ENCODE measurements around the gene CUX1.

Gene CUX1

DNA sequence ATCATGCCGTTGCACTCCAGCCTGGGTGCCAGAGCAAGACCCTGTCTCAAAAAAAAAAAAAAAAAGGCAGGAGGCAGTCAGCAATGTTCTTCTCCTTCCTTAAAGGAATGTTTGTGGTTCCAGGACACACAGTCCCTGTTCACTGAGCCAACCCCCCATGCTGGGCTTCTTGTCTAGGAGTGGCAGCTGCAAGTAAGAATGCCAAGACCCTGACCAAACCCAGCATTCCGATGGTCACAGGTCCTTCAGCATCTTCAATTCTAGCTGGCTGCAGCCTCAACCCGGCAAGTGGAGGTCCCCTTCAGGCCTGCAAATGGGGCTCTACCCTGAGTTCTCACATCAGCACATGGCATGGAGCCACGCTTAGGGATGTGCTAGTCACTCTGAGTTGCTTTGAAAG lies 38.2 kb upstream of the CUX1 start:
- Histone ChIP-seq H3K36me3 (ENCODE audit: control insufficient read depth, low read length) (no peaks in the 10 kb centered on the region), H3K4me1 (ENCODE audit: control insufficient read depth, low read length) (peaks cover under 1% of the 10 kb centered on the region; the same call in 1 of the 2 replicates), H3K4me2 (ENCODE audit: low read length) (no peak overlapping the region), H3K9me3 (ENCODE audit: control insufficient read depth, insufficient read depth, low read length) (no peaks in the 10 kb centered on the region), H3F3A (ENCODE audit: control insufficient read depth, insufficient read depth) (no peaks in the 10 kb centered on the region), H3K27me3 (ENCODE audit: control insufficient read depth, low read length) (peaks cover 33% of the 10 kb centered on the region), H3K9me2 (replicated peaks; ENCODE audit: control insufficient read depth, low read length) (no peaks in the 10 kb centered on the region), H3K27ac (ENCODE audit: low read depth, low read length) (no peak overlapping the region), H3K4me3 (ENCODE audit: low read length) (no peak overlapping the region), H4K20me1 (ENCODE audit: control insufficient read depth, insufficient read depth, low read depth, low read length) (no peaks in the 10 kb centered on the region), H3K79me2 (ENCODE audit: control insufficient read depth, low read length) (no peaks in the 10 kb centered on the region)
- no peak for TF ChIP-seq CTCF (IDR thresholded peaks at IDR 0.05; ENCODE audit: low read depth, low read length, poor library complexity, severe bottlenecking)
- no peak for TF ChIP-seq EZH2phosphoT487 (IDR thresholded peaks at IDR 0.05; ENCODE audit: borderline replicate concordance, low read length)

DNA sequence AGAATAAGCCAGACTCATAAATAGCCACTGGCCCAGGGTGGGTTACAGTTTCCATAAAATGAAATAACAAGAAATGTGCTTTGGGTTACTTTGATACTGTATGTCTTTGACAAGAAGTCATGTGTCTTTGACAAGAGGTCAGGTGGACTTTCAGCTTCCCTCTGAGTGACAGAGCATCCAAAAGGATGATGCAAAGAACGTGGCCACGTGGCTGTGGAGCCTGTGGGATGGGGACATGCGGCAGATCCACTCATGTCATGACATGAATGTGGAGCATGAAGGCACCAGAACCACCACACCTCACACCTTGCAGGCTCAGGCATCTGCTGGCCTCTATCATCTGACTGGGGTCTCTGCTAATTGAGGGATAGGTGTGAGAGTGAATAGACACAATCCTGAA lies 37.1 kb upstream of the CUX1 start:
- Histone ChIP-seq H3K9me2 (replicated peaks; ENCODE audit: control insufficient read depth, low read length) (no peaks in the 10 kb centered on the region), H3K79me2 (ENCODE audit: control insufficient read depth, low read length) (no peaks in the 10 kb centered on the region), H3K9me3 (ENCODE audit: control insufficient read depth, insufficient read depth, low read length) (no peaks in the 10 kb centered on the region), H3K4me3 (ENCODE audit: low read length) (no peak overlapping the region), H3F3A (ENCODE audit: control insufficient read depth, insufficient read depth) (no peaks in the 10 kb centered on the region), H3K27ac (ENCODE audit: low read depth, low read length) (no peak overlapping the region), H3K27me3 (ENCODE audit: control insufficient read depth, low read length) (peaks cover 36% of the 10 kb centered on the region), H4K20me1 (ENCODE audit: control insufficient read depth, insufficient read depth, low read depth, low read length) (no peaks in the 10 kb centered on the region), H3K4me1 (ENCODE audit: control insufficient read depth, low read length) (peaks cover 7% of the 10 kb centered on the region; the same call in 1 of the 2 replicates), H3K36me3 (ENCODE audit: control insufficient read depth, low read length) (no peaks in the 10 kb centered on the region), H3K4me2 (ENCODE audit: low read length) (no peak overlapping the region)
- TF ChIP-seq CTCF (IDR thresholded peaks at IDR 0.05; ENCODE audit: low read depth, low read length, poor library complexity, severe bottlenecking) (no peak), EZH2phosphoT487 (IDR thresholded peaks at IDR 0.05; ENCODE audit: borderline replicate concordance, low read length) (no peak)

DNA sequence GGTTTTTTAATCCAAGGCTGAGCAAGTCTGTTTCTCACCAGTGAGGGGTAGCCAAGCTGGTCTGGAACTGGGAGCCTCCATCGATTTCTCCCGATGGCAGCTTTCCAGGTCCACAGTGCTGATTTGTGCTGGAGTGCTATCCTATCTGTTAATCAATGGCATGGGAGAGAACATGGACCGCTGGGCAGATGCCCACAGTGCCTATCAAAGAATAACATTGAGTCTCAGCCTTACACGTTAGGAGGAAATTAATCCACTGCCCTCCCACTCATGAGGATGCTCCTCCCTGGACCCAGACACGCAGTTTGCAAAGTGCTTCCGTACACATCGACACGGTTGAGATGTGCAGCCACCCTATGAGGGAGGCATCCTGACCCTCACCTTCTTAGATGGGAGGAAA lies 36.0 kb upstream of the CUX1 start:
- Histone ChIP-seq H3K4me1 (ENCODE audit: control insufficient read depth, low read length) (peaks cover 7% of the 10 kb centered on the region; the same call in 1 of the 2 replicates), H3K9me3 (ENCODE audit: control insufficient read depth, insufficient read depth, low read length) (no peaks in the 10 kb centered on the region), H4K20me1 (ENCODE audit: control insufficient read depth, insufficient read depth, low read depth, low read length) (no peaks in the 10 kb centered on the region), H3K4me3 (ENCODE audit: low read length) (no peak overlapping the region), H3K4me2 (ENCODE audit: low read length) (no peak overlapping the region), H3K36me3 (ENCODE audit: control insufficient read depth, low read length) (no peaks in the 10 kb centered on the region), H3K27ac (ENCODE audit: low read depth, low read length) (no peak overlapping the region), H3K9me2 (replicated peaks; ENCODE audit: control insufficient read depth, low read length) (no peaks in the 10 kb centered on the region), H3K79me2 (ENCODE audit: control insufficient read depth, low read length) (no peaks in the 10 kb centered on the region), H3F3A (ENCODE audit: control insufficient read depth, insufficient read depth) (no peaks in the 10 kb centered on the region), H3K27me3 (ENCODE audit: control insufficient read depth, low read length) (peaks cover 28% of the 10 kb centered on the region)
- TF ChIP-seq CTCF (IDR thresholded peaks at IDR 0.05; ENCODE audit: low read depth, low read length, poor library complexity, severe bottlenecking) (no peak), EZH2phosphoT487 (IDR thresholded peaks at IDR 0.05; ENCODE audit: borderline replicate concordance, low read length) (no peak)
